COR-L47 (cell line): ENCODE data around the gene PIM3.

Source experiments
- DNase-seq: peaks from one replicate; lab custom pipeline; 2025; lab: John Stamatoyannopoulos, UW

The PIM3 gene

GRCh38 chr22:49928185-49928495 is 32.4 kb upstream of the PIM3 start:
- no peak for DNase-seq

GRCh38 chr22:49928555-49929210 is 31.9 kb upstream of the PIM3 start:
- DNase-seq = no peak

- DNase-seq = peak; percentile 28
These were observed 31.2 kb upstream of the PIM3 start for GRCh38 chr22:49929211-49929979.

GRCh38 chr22:49929994-49930575 is 30.5 kb upstream of the PIM3 start:
- no peak for DNase-seq

- DNase-seq = peak; percentile 79
These were observed 29.8 kb upstream of the PIM3 start for GRCh38 chr22:49930596-49931412.

- no peak for DNase-seq
These were observed 27.1 kb upstream of the PIM3 start for GRCh38 chr22:49933236-49934159.

- no peak for DNase-seq
These were observed 26.2 kb upstream of the PIM3 start for GRCh38 chr22:49934160-49934890.

- peak; percentile 45 for DNase-seq
These were observed 25.5 kb upstream of the PIM3 start for GRCh38 chr22:49934891-49935557.

GRCh38 chr22:49935561-49935960 is 25.0 kb upstream of the PIM3 start:
- DNase-seq = no peak

- peak; percentile 74 for DNase-seq
These were observed 24.3 kb upstream of the PIM3 start for GRCh38 chr22:49936018-49936972.

- DNase-seq = no peak
These were observed 23.4 kb upstream of the PIM3 start for GRCh38 chr22:49936973-49937757.

GRCh38 chr22:49937758-49938564 is 22.6 kb upstream of the PIM3 start:
- no peak for DNase-seq

- DNase-seq = no peak
These were observed 21.9 kb upstream of the PIM3 start for GRCh38 chr22:49938565-49939136.

- DNase-seq = no peak
These were observed 18.9 kb upstream of the PIM3 start for GRCh38 chr22:49941507-49942316.

GRCh38 chr22:49942565-49943404 is 17.8 kb upstream of the PIM3 start:
- no peak for DNase-seq
